Urothelium cell line (cell line): ENCODE data around the gene HGD.
"Not testable (repeated sequence)": the region's sequence is repeated elsewhere in the genome, so short reads cannot be mapped to it uniquely, and the experiment has no call there.

ENCODE experiments used
- DNase-seq: peaks from one replicate; pipeline ENCODE4 v3.0.0; 2011; ENCODE audit warnings: low spot score, mixed read lengths
- FAIRE-seq: peaks from 2 replicates; lab custom pipeline; 2011; peaks lifted over from hg19 to GRCh38; lab: Jason Lieb, UNC

HGD gene

DNA sequence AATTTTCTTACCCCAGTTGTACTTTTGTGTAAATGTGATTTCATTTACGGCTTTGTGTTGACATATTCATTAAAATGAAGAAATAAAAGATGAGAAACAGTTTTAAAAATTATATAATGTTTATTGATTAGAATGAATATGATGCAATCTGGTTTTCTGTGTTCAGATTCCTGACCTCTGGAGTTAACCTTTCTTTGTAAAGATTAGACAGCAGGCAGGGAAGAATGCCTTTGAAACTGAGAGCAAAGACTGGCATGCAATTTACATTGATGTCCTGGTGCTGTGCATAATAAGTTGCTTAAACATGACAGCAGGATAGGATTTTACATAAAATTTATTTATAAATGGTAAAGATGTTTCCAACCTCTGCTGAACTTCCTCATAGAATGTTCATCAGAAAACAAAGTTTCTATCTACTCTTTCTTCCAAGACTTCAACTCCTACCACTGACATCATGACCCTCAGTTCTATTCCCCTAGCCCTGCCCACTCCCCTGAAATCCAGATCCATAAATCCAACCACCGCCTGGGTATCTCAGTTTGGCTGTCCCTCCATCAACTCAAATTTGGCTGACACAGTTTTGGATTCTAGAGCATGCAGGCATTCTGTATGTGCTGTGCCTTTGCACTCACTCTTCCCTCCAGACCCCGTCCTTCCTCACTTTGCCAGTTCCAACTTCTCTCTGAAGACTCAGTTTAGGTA lies 1.7 kb downstream of the HGD start:
- FAIRE-seq: no peak
- DNase-seq: no peak

GRCh38 chr3:120678984-120679383 lies 3.1 kb downstream of the HGD start:
- FAIRE-seq (no peak), DNase-seq (no peak)

GRCh38 chr3:120678331-120678947 lies 3.6 kb downstream of the HGD start:
- DNase-seq (peak; percentile 16), FAIRE-seq (no peak)

GRCh38 chr3:120677193-120677592 lies 4.8 kb downstream of the HGD start:
- DNase-seq, FAIRE-seq: not testable (repeated sequence)

GRCh38 chr3:120673116-120673515 lies 8.9 kb downstream of the HGD start:
- no peak for FAIRE-seq
- DNase-seq: no peak

DNA sequence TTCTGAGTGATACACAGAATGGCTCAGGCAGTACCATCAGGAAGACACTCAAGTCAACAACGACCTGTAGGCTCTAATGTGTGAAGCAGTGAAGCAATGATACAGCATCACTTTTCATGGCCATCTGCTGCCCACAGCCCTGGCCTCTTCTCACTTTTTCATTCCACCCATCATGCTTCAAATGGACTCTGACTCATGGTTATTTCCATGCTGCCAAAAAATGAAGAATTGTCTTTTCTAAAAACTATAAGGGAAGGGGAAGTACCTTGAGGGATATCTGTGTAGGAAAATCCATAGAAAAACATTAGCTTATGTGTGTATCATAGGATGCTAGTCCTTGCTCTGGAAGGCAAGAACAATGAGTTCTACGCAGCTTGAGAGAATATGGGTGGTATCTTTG lies 11.5 kb downstream of the HGD start:
- FAIRE-seq: no peak
- no peak for DNase-seq

DNA sequence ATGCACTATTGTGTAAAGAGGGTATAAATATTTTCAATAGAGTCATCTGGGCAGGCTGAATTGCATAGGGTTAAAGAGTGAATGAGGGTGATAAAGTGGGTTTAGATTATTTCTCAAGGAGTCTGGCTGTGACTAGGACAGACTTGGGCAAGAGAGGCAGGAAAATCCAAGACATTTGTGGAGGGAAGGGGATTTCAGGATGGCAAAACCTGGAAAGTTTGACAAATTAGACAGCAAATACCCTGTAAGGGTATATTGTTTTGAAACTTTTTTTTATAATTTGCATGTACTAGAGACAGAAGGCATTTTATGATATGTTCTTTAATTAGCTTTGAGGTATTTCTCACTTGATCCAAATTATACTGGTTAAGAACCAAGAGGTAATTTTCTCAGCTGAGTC lies 17.1 kb downstream of the HGD start:
- DNase-seq (no peak), FAIRE-seq (no peak)

- FAIRE-seq (no peak), DNase-seq (no peak)
These were observed 20.1 kb downstream of the HGD start for GRCh38 chr3:120661945-120662344.

- no peak for DNase-seq
- FAIRE-seq: no peak
These were observed 20.7 kb downstream of the HGD start for GRCh38 chr3:120661106-120661905.

GRCh38 chr3:120659834-120660233 lies 22.2 kb downstream of the HGD start:
- DNase-seq: no peak
- no peak for FAIRE-seq

GRCh38 chr3:120659285-120659684 lies 22.8 kb downstream of the HGD start:
- no peak for FAIRE-seq
- no peak for DNase-seq

DNA sequence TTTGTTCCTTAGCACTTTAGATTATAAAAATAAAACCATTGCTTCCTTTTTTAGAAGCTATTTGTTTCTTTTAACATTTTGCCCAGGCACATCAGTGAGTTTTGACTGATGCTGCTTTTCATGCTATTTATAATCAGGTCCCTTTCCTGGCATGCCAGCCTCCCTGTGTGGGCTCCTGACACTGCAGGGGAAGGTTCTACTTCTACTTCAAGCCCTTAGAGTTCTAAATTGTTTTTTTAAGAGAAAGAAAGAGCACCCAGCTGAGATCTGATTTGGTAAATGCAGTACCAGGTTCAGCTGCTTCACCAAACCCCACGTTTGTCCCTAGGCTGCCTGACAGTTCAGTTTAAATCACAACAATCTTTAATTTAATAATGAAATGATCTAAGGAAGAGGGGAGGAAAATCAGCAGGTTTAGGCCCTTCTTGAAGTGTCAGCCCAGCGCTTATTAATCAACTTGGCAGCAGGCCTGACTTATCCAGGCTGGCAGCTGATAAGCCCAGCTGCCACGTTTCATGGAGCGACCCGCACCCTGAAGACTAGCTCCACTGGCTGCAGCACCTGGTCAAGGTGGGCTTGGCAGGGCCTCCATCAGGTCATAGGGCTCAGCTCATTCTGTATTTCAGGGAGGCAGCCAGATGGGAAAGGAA lies 29.0 kb downstream of the HGD start:
- DNase-seq: no peak
- no peak for FAIRE-seq

DNA sequence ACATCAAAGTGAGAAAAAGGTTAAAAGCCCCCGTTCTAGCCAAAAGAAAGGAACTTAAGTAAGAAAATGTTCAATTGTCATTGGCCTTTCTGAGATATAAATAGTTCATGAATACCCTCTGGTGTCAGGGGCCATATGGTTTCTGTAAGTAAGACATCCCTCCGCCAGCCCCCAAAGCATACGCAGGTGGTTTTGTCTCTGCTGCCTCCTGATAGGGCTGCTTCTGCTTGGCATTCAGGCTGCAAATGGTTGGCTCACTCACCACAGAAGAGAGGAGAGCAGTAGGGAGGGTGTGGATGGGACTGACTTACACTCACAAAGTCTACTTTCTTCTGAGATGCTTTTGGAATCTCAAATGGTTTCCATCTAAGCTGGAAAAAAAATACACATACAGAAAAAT lies 29.8 kb downstream of the HGD start:
- DNase-seq (no peak), FAIRE-seq (no peak)

- FAIRE-seq (no peak), DNase-seq (no peak)
These were observed 31.7 kb downstream of the HGD start for GRCh38 chr3:120650311-120650710.

DNA sequence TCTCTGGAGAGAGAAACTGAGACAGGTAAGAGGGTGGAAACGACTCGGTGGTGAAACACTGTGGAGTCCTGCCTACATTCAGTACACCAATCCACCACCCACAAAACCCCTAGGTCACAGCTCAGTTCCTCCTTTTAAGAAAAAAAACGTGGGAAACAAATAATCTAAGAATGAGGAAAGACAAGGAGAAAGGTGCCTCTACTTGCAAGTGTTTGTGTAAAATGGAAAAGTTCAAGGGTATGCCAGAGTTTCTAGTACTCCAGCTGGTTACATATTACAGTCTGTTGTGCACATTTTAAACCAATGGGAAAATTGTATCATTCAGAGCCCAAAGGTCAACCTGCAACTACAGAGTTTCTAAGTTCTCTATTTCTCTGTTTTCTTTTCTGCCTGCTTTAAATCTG lies 32.2 kb downstream of the HGD start:
- FAIRE-seq (no peak), DNase-seq (no peak)

DNA sequence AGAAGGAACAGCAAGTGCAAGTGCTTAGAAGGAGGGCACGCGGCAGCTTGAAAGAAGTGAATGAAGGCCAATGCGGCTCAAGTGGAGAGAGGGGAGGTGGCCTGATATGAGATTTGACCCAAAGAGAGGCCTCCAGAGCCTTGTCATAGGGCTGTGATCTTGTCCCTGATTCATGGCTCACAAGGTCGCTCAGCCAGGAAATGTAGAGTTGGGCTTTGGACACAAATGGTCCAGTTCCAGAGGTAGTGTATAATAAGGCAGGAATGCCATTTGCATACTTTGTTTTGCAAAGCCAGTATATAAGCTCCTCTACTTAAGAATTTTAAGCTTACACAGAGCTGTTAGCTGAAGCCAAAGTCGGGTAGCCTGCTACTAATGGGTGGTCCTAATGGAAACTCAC lies 33.7 kb downstream of the HGD start:
- FAIRE-seq (no peak), DNase-seq (no peak)

DNA sequence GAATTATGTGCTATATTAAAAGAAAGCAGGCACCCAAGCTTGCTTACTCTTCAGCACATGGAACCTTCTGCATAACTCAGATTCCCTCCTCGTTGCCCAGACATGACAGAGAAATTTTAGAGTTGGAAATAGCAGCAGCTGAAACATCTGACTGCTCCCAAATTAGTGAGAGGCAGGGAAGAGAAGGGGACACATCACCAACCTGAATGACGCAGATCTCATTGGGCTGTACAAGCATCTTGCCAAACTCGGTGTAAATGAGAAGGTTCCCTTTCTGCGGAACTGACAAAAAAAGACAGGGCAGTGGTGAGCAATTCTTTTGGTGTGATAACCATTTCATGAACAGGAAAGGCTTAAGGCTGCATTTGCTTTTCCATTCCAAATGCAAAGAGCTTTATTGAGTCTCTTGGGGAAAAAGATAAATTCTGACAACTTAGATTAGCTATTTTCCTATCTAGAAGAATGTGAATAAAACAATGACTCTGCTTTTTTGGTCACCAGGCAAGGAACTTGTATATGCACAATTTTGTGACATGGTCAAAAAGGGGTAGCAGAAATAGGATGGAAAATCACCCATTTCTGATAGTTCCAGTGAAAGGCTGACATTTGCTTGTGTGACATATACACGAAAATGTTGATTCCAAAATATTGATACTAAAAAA lies 35.1 kb downstream of the HGD start:
- FAIRE-seq (no peak), DNase-seq (no peak)

DNA sequence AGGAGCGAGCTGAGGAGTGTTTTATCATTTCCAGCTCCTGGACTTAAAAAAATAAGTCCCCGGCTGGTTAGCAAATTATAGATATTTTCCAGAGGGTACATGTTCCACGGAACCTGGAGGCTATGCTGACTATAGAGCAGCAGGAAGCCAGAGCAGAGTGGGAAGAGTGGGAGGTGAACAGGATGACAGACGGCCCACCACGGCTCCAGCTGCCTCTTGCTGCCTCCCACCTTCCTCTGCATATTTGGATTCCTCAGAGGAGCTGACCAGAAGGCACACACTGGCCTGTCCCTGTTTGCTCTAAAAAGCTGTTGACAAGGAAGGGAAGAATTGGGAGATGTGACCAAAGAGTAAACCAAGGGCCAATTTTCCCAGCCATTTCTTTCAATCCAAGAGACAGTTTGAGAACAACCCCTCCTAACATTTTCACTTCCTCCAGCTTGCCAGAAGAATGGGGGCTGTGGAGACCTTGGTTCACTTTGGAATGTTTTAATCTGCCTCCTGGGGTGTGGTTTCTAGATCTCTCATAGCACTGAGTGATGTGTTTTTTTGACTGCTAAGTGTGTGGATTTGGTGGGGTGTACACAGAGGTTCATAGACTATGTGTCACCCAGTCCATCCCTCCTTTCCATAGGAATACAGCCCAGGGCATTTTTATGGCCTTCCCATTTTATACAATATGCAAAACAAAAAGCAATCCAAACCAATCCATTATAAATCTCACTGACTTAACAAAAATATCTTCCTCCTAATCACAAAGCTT lies 36.8 kb downstream of the HGD start:
- DNase-seq (no peak), FAIRE-seq (no peak)

DNA sequence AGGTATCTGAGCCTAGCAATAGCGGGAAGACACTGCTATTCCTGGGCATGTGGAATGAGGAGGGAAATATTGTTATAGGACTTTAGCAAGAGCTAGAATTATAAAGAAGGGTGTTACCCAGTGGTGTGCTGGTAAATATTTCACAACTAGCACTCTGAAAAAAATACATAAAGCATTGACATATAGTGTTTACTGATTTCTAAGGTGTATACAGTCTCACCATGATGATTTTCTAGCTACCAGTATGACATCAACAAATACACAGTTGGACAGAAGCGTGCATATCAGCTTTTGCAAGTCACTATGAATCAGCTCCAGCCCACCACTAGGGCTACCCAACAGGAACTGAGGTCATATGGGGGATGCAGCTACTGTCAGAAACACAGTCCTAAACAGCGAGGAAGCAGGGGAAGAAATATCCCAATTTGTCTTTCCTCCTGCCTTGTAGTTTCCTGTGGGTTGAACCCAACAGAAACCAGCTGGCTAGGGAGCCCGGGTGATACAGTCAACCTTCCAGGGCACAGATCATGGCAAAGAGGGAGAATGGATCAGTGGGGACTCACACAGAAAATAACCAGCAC lies 39.6 kb downstream of the HGD start:
- DNase-seq: no peak
- FAIRE-seq: no peak

GRCh38 chr3:120641696-120642246 lies 40.3 kb downstream of the HGD start:
- DNase-seq: no peak
- FAIRE-seq: no peak
